Renal pelvis (tissue), 4 donors: Measurements from ENCODE around the gene ENPP7. TPM values are rescaled to one million over a fixed set of nuclear protein-coding genes. Genes with fewer than 3 reads are reported as not detected.
A peak's percentile ranks its signal among the peaks of the same experiment; 100 is the strongest.

Source experiments
- DNase-seq: peaks from one replicate; pipeline ENCODE4 v3.0.0-alpha.2; 2013
- polyA plus RNA-seq, 3 donors: library from polyadenylated mRNA; unstranded; fragments of 120-200 nt; gene quantifications; one replicate each; pipeline ENCODE4 v1.2.1, GENCODE V29; 2013; ENCODE audit not compliant: insufficient read length in 3 of 3

Gene ENPP7
- polyA plus RNA-seq, 3 donors: 4.3 to 6.1 (median 6.0) TPM

GRCh38 chr17:79728908-79729471, 1.8 kb upstream of the ENPP7 start:
- no peak for DNase-seq

GRCh38 chr17:79729761-79730160, 982 bp upstream of the ENPP7 start:
- no peak for DNase-seq

GRCh38 chr17:79730437-79730768, 340 bp upstream of the ENPP7 start:
- no peak for DNase-seq

- DNase-seq: no peak
Observed at GRCh38 chr17:79732254-79732653, 1.5 kb downstream of the ENPP7 start.

- no peak for DNase-seq
Observed at GRCh38 chr17:79732804-79733691, 2.3 kb downstream of the ENPP7 start.

GRCh38 chr17:79733692-79734070, 2.9 kb downstream of the ENPP7 start:
- DNase-seq: no peak

GRCh38 chr17:79735096-79735495, 4.4 kb downstream of the ENPP7 start:
- DNase-seq: no peak

DNA sequence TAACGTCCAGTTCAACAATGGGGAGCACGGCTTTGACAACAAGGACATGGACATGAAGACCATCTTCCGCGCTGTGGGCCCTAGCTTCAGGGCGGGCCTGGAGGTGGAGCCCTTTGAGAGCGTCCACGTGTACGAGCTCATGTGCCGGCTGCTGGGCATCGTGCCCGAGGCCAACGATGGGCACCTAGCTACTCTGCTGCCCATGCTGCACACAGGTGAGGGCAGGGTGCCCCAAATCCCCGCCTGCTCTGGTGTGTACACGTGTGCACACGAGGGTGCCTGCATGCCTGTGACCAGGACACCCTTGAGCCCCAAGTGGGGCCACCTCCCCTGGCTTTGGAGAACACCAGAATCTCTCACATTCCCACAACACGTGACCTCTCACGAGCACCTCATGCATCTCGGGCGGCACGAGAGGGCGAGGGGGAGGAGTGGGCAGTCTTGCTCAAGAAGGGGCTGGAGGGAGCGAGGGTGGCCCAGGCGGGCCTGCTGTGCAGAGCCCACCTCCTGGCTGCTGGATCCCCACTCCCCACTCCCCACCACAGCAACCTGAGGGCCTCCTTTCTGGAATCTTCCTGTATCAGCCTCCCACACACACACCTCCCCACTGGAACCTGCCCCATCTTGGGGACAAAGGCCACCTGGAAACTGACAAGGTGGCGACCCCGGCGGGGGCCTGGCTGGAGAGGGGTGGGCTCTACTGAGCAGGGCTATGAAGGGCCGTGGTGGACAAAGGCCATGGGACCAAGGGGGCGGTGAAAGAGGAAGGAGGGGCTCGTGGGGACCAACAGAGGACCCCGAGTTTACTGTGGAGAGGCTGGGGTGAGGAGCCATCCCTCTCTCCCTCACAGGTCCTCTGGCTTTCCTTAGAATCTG, 6.5 kb downstream of the ENPP7 start:
- no peak for DNase-seq

GRCh38 chr17:79737922-79738578, 7.3 kb downstream of the ENPP7 start:
- no peak for DNase-seq

DNA sequence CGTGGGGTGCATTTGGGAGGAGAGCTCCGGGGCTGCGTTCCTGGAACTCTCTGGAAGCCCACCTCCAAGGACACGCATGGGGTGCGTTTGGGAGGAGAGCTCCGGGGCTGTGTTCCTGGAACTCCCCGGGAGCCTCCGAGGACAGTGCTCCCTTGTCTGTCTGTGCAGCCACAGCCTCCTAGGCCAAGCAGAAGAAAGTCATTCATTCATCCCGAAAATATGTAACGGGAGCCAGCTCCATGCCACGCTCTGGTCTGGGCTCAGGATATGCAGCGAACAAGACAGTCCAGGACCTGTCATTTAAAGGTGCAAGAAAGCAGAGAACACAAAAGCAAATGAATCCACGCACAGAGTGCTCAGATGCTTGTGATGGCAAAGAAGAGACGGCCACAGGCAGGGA, 7.9 kb downstream of the ENPP7 start:
- no peak for DNase-seq

- no peak for DNase-seq
Observed at GRCh38 chr17:79739148-79740062, 8.7 kb downstream of the ENPP7 start.

- DNase-seq: no peak
Observed at GRCh38 chr17:79740413-79740812, 9.7 kb downstream of the ENPP7 start.

- DNase-seq: no peak
Observed at GRCh38 chr17:79741401-79741750, 10.6 kb downstream of the ENPP7 start.

DNA sequence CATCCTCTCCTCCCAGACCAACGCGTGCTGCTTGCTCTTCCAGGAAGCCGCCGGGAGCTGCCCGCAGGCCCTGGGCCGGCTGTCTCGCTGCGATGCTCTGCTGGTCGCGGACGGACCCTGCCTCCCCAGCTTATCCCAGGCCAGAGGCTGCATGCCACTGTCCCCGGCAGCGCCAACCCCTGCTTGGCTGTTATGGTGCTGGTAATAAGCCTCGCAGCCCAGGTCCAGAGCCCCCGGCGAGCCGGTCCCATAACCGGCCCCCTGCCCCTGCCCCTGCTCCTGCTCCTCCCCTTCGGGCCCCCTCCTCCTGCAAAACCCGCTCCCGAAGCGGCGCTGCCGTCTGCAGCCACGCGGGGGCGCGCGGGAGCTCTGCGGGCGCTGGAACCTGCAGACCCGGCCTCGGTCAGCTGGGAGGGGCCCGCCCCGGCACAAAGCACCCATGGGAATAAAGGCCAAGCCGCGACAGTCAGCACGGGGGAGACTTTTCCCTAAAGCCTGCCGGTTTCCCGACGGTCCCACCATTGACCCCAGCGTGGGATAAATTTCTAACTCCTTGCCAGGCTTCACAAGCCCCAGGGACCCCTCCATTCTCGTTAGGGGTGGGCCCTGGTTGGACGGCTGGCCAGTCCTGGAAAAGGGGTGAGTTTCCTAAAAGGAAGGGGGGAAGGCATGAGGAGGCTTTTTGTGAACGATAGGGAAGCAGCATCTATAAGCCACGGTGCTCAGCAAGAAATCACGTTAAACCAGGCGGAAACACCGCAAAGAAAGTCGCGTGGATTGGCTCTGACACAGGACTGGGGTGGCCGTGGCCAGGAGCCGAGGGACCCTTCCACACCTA, 11.2 kb downstream of the ENPP7 start:
- peak; percentile 77 for DNase-seq

GRCh38 chr17:79742589-79742918, 11.8 kb downstream of the ENPP7 start:
- no peak for DNase-seq

- no peak for DNase-seq
Observed at GRCh38 chr17:79742951-79743476, 12.3 kb downstream of the ENPP7 start.

- no peak for DNase-seq
Observed at GRCh38 chr17:79743614-79744013, 12.9 kb downstream of the ENPP7 start.

DNA sequence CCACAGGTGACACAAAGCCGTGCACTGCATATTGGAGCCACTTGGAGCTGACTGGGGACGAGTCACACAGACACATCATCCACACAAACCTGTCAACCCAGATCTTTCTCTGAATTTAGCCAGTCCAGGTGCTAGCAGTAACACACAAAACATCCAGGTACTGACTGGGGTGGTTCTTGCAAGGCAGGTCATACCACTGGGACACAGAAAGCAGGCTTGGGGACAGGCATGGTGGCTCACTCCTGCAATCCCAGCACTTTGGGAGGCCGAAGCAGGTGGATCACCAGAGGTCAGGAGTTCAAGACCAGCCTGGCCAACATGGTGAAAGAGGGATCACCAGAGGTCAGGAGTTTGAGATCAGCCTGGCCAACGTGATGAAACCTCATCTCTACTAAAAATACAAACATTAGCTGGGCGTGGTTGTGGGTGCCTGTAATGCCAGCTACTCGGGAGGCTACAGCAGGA, 14.9 kb downstream of the ENPP7 start:
- DNase-seq: no peak

DNA sequence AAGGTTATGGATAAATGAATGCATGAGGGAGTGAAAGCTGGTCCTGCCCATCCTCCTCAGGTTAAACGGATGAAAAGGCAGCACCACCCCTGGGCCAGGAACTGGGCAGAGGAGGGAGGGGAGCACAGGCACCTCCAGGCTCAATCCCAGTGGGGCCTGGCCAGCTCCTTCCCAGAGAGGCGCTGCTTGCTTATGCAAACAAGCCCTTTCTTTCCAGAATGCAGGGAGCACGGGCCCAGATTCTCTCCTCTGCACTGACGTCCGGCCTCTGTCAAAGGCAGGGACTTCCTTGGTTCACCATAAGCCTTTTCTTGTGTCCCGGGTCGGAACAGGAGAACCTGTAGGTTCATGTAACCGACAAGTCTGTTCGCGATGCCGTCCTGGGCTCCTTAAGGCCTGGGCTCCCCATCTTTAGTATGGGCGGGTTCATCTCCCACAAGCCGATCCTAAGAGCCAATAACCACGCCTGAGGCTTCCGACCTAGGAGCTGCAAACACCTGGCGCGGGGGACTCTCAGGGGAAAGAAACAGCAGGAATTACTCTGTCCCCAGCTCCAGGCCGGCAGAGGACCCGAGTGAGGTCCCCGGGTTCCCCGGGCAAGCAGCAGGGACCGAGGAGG, 16.3 kb downstream of the ENPP7 start:
- DNase-seq: no peak
